ENCODE data around the gene INHBE.

INHBE gene

DNA sequence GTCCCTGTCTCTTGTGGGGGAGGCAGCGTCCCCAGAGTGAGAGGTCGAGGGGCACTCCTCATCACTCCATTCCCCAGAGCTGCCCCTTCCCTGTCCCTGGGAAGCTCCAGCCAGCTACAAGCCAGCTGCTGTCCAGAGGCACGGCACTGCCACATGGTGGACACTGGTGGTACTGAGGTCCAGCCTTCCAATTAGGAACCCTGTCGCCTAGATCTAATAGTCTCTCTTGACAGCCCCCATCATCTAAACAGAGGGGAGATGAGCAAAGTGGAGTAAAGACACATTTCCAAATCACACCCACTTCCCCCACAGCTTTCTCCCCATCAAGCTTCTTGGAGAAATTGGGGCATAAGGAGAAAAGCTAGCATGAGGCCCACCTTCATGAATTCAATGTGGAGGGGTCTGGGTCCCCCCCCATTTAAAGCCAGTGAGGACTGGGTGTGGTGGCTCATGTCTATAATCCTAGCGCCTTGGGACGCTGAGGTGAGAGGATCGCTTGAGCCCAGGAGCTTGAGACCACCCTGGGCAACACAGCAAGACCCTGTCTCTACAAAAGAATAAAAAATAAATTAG, 2.1 kb upstream of the INHBE start:
- Histone ChIP-seq H3K36me3 (ENCODE audit: control insufficient read depth in 2 of 2, insufficient read depth in 2 of 2, low read length in 2 of 2) (no peaks in the 10 kb centered on the region), H3K9ac (ENCODE audit: low read depth in 1 of 2, low read length in 2 of 2) (no peak overlapping the region), H3K27me3 (ENCODE audit: control insufficient read depth in 2 of 2, insufficient read depth in 2 of 2, low read length in 2 of 2) (peaks cover 0 to 4% of the 10 kb centered on the region in 2 donors), H3K4me1 (ENCODE audit: control insufficient read depth in 2 of 2, insufficient read depth in 2 of 2, low read length in 2 of 2) (peaks cover 7 to 10% of the 10 kb centered on the region in 2 donors), H3K9me3 (ENCODE audit: control insufficient read depth in 2 of 2, low read length in 2 of 2) (no peaks in the 10 kb centered on the region), H3K4me3 (ENCODE audit: low read length in 2 of 2) (no peak overlapping the region), H3K27ac (ENCODE audit: low read depth in 2 of 2, low read length in 2 of 2) (no peak overlapping the region)

DNA sequence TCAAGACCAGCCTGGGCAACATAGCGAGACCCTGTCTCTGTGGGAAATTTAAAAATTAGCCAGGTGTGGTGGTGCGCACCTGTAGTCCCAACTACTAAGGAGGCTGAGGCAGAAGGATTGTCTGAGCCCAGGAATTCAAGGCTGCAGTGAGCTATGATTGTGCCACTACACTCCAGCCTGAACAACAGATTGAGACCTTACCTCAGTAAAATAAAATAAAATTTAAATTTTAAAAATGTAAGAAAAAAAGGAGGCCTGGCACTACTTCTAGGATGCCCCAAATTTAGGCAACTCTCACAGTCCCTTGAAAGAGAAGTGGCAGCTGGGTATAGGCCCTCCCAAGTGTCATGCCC, 918 bp upstream of the INHBE start:
- H3K4me1 ChIP-seq (ENCODE audit: control insufficient read depth in 2 of 2, insufficient read depth in 2 of 2, low read length in 2 of 2) = peaks cover 14 to 19% of the 10 kb centered on the region in 2 donors
- H3K9ac ChIP-seq (ENCODE audit: low read depth in 1 of 2, low read length in 2 of 2) = no peak overlapping the region
- no peak overlapping the region for H3K27ac ChIP-seq (ENCODE audit: low read depth in 2 of 2, low read length in 2 of 2)
- no peaks in the 10 kb centered on the region for H3K36me3 ChIP-seq (ENCODE audit: control insufficient read depth in 2 of 2, insufficient read depth in 2 of 2, low read length in 2 of 2)
- H3K27me3 ChIP-seq (ENCODE audit: control insufficient read depth in 2 of 2, insufficient read depth in 2 of 2, low read length in 2 of 2) = peaks cover 0 to 4% of the 10 kb centered on the region in 2 donors
- H3K9me3 ChIP-seq (ENCODE audit: control insufficient read depth in 2 of 2, low read length in 2 of 2) = no peaks in the 10 kb centered on the region
- no peak overlapping the region for H3K4me3 ChIP-seq (ENCODE audit: low read length in 2 of 2)

DNA sequence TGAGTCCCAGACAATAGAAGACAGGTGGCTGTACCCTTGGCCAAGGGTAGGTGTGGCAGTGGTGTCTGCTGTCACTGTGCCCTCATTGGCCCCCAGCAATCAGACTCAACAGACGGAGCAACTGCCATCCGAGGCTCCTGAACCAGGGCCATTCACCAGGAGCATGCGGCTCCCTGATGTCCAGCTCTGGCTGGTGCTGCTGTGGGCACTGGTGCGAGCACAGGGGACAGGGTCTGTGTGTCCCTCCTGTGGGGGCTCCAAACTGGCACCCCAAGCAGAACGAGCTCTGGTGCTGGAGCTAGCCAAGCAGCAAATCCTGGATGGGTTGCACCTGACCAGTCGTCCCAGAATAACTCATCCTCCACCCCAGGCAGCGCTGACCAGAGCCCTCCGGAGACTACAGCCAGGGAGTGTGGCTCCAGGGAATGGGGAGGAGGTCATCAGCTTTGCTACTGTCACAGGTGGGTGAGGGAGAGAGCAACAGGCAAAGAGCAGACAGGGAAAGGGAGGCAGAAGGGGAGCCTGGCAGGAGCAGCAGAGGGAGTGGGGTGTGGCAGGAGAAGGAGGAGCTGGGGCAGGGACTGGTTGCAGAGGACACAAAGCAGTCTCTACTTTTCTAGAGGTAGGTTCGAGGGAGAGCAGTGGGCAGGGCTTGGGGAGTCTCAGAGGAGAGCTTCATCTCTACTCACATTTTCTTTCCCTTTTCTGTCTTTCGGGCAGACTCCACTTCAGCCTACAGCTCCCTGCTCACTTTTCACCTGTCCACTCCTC, 452 bp downstream of the INHBE start:
- H3K9ac ChIP-seq (ENCODE audit: low read depth in 1 of 2, low read length in 2 of 2) = peak overlapping the region in 1 of 2 donors; percentile 42
- no peaks in the 10 kb centered on the region for H3K36me3 ChIP-seq (ENCODE audit: control insufficient read depth in 2 of 2, insufficient read depth in 2 of 2, low read length in 2 of 2)
- H3K27me3 ChIP-seq (ENCODE audit: control insufficient read depth in 2 of 2, insufficient read depth in 2 of 2, low read length in 2 of 2) = peaks cover 3 to 6% of the 10 kb centered on the region in 2 donors
- no peak overlapping the region for H3K27ac ChIP-seq (ENCODE audit: low read depth in 2 of 2, low read length in 2 of 2)
- no peaks in the 10 kb centered on the region for H3K9me3 ChIP-seq (ENCODE audit: control insufficient read depth in 2 of 2, low read length in 2 of 2)
- peaks cover 16 to 22% of the 10 kb centered on the region in 2 donors for H3K4me1 ChIP-seq (ENCODE audit: control insufficient read depth in 2 of 2, insufficient read depth in 2 of 2, low read length in 2 of 2)
- no peak overlapping the region for H3K4me3 ChIP-seq (ENCODE audit: low read length in 2 of 2)

DNA sequence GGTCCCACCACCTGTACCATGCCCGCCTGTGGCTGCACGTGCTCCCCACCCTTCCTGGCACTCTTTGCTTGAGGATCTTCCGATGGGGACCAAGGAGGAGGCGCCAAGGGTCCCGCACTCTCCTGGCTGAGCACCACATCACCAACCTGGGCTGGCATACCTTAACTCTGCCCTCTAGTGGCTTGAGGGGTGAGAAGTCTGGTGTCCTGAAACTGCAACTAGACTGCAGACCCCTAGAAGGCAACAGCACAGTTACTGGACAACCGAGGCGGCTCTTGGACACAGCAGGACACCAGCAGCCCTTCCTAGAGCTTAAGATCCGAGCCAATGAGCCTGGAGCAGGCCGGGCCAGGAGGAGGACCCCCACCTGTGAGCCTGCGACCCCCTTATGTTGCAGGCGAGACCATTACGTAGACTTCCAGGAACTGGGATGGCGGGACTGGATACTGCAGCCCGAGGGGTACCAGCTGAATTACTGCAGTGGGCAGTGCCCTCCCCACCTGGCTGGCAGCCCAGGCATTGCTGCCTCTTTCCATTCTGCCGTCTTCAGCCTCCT, 1.1 kb downstream of the INHBE start:
- peaks cover 22 to 28% of the 10 kb centered on the region in 2 donors for H3K4me1 ChIP-seq (ENCODE audit: control insufficient read depth in 2 of 2, insufficient read depth in 2 of 2, low read length in 2 of 2)
- H3K36me3 ChIP-seq (ENCODE audit: control insufficient read depth in 2 of 2, insufficient read depth in 2 of 2, low read length in 2 of 2) = no peaks in the 10 kb centered on the region
- peak overlapping the region in 1 of 2 donors; percentile 42 for H3K9ac ChIP-seq (ENCODE audit: low read depth in 1 of 2, low read length in 2 of 2)

DNA sequence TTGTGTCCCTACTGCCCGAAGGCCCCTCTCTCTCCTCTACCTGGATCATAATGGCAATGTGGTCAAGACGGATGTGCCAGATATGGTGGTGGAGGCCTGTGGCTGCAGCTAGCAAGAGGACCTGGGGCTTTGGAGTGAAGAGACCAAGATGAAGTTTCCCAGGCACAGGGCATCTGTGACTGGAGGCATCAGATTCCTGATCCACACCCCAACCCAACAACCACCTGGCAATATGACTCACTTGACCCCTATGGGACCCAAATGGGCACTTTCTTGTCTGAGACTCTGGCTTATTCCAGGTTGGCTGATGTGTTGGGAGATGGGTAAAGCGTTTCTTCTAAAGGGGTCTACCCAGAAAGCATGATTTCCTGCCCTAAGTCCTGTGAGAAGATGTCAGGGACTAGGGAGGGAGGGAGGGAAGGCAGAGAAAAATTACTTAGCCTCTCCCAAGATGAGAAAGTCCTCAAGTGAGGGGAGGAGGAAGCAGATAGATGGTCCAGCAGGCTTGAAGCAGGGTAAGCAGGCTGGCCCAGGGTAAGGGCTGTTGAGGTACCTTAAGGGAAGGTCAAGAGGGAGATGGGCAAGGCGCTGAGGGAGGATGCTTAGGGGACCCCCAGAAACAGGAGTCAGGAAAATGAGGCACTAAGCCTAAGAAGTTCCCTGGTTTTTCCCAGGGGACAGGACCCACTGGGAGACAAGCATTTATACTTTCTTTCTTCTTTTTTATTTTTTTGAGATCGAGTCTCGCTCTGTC, 1.8 kb downstream of the INHBE start:
- Histone ChIP-seq H3K27ac (ENCODE audit: low read depth in 2 of 2, low read length in 2 of 2) (no peak overlapping the region), H3K36me3 (ENCODE audit: control insufficient read depth in 2 of 2, insufficient read depth in 2 of 2, low read length in 2 of 2) (no peaks in the 10 kb centered on the region), H3K9me3 (ENCODE audit: control insufficient read depth in 2 of 2, low read length in 2 of 2) (no peaks in the 10 kb centered on the region), H3K27me3 (ENCODE audit: control insufficient read depth in 2 of 2, insufficient read depth in 2 of 2, low read length in 2 of 2) (peaks cover 9 to 11% of the 10 kb centered on the region in 2 donors), H3K9ac (ENCODE audit: low read depth in 1 of 2, low read length in 2 of 2) (no peak overlapping the region), H3K4me1 (ENCODE audit: control insufficient read depth in 2 of 2, insufficient read depth in 2 of 2, low read length in 2 of 2) (peaks cover 24 to 32% of the 10 kb centered on the region in 2 donors), H3K4me3 (ENCODE audit: low read length in 2 of 2) (no peak overlapping the region)

More for the DNA sequence above, 1.1 kb downstream of the INHBE start:
- Histone ChIP-seq H3K9me3 (ENCODE audit: control insufficient read depth in 2 of 2, low read length in 2 of 2) (no peaks in the 10 kb centered on the region), H3K4me3 (ENCODE audit: low read length in 2 of 2) (no peak overlapping the region), H3K27ac (ENCODE audit: low read depth in 2 of 2, low read length in 2 of 2) (no peak overlapping the region), H3K27me3 (ENCODE audit: control insufficient read depth in 2 of 2, insufficient read depth in 2 of 2, low read length in 2 of 2) (peaks cover 9 to 11% of the 10 kb centered on the region in 2 donors)

DNA sequence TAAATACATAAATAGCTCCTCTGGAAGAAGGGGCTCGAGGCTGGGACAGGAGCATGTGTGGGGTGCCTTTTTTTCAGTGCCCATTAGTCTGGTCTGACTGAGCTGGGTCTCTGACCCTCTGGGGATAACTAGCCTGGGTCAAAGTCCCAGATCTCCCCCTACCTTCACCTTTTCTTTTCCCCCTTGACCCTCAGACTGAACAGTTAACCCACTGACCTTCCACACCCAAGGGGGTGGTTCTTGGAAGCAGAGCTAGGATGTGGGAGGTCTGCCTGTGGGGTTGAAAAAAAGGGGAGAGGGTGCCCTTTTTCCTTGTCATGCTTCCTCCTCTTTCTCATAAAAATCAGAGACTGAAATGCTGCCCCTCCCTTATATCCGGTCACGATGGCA, 3.6 kb downstream of the INHBE start:
- Histone ChIP-seq H3K36me3 (ENCODE audit: control insufficient read depth in 2 of 2, insufficient read depth in 2 of 2, low read length in 2 of 2) (no peaks in the 10 kb centered on the region), H3K4me3 (ENCODE audit: low read length in 2 of 2) (peak overlapping the region; percentile 85 to 92), H3K9me3 (ENCODE audit: control insufficient read depth in 2 of 2, low read length in 2 of 2) (no peaks in the 10 kb centered on the region), H3K27ac (ENCODE audit: low read depth in 2 of 2, low read length in 2 of 2) (peak overlapping the region; percentile 87 to 91), H3K4me1 (ENCODE audit: control insufficient read depth in 2 of 2, insufficient read depth in 2 of 2, low read length in 2 of 2) (peaks cover 30 to 39% of the 10 kb centered on the region in 2 donors), H3K27me3 (ENCODE audit: control insufficient read depth in 2 of 2, insufficient read depth in 2 of 2, low read length in 2 of 2) (peaks cover 9 to 11% of the 10 kb centered on the region in 2 donors), H3K9ac (ENCODE audit: low read depth in 1 of 2, low read length in 2 of 2) (peak overlapping the region; percentile 79 to 92)

DNA sequence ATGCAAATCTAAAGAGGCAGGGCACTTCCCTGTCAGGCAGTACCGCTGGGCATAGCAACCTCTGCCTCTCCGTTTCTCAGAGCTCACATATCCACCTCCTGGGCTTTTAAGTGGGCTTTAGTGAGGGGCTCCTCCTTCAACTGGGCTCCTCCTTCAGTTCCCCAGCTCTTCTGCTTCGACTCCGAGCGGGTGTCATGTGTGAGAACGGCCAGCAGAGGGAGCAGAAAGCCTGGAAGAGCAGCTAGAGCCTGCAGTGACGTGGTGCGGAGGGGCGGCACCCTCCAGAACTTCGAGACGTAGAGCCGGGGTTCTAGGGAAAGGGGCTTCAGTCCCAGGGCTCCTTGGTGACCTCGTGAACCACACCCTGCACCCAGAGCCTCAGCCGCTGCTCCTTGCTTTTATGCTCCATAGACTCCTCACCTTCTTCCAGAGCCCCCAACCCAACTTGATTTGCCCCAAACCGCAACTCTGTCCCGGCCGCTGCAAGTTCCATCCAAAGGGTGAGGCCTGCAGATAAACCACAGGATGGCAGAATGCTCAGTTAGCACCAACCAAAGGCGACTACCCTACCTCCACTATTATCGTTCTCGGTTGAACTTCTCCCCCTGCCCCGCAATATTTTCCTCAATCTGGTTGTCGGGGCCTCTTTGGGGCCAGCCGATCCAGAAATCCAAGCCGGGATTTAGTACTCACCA, 4.1 kb downstream of the INHBE start:
- Histone ChIP-seq H3K27ac (ENCODE audit: low read depth in 2 of 2, low read length in 2 of 2) (peak overlapping the region; percentile 87 to 91), H3K9ac (ENCODE audit: low read depth in 1 of 2, low read length in 2 of 2) (peak overlapping the region; percentile 79 to 92), H3K27me3 (ENCODE audit: control insufficient read depth in 2 of 2, insufficient read depth in 2 of 2, low read length in 2 of 2) (peaks cover 9 to 11% of the 10 kb centered on the region in 2 donors), H3K4me3 (ENCODE audit: low read length in 2 of 2) (peak overlapping the region; percentile 85 to 92), H3K4me1 (ENCODE audit: control insufficient read depth in 2 of 2, insufficient read depth in 2 of 2, low read length in 2 of 2) (peaks cover 30 to 39% of the 10 kb centered on the region in 2 donors), H3K36me3 (ENCODE audit: control insufficient read depth in 2 of 2, insufficient read depth in 2 of 2, low read length in 2 of 2) (no peaks in the 10 kb centered on the region), H3K9me3 (ENCODE audit: control insufficient read depth in 2 of 2, low read length in 2 of 2) (no peaks in the 10 kb centered on the region)

DNA sequence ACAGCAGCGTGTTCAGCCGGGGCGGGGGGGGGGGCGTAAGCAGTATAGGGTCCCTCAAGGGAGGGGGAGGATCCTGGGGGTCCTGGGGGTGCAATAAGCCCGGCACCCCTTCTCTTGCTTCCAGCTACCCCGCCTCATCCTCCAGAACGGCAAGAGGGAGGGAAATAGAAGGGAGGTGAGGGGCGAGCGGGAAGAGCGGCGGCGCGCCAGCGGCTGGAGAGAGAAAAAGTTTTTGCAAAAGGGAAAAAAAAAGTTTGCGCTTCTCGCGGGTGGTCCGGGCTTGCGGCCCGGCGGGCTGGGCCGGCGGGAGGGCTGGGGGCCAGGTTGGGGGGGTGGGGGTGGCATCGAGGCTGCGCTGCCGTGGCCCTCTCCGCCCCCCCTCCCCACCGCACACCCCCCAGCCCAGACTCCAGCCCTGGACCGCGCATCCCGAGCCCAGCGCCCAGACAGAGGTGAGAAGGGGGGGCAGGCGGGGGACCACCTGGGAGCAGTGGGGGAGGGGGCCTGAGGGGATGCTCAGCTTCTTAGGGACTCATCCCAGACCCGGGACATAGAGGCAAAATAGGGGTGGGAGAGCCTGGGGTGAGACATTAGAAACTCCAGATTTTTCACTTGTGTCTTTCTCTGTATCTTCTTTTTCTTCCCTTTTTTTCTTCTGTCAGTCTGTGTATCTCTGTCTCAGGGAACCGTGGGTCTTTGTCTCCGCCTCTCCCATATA, 4.8 kb downstream of the INHBE start, which contains the start of gene GLI1:
Gene GLI1 (plus strand): TSS at position 36 of the 718 bp plus-strand sequence. CDS start 3,907 bp downstream, outside the sequence.
- peak within 1 kb of the TSS; percentile 79 to 92 for H3K9ac ChIP-seq (ENCODE audit: low read depth in 1 of 2, low read length in 2 of 2)
- H3K9me3 ChIP-seq (ENCODE audit: control insufficient read depth in 2 of 2, low read length in 2 of 2) = no peaks in the 10 kb centered on the region
- peaks cover 30 to 39% of the 10 kb centered on the region in 2 donors for H3K4me1 ChIP-seq (ENCODE audit: control insufficient read depth in 2 of 2, insufficient read depth in 2 of 2, low read length in 2 of 2)
- H3K27ac ChIP-seq (ENCODE audit: low read depth in 2 of 2, low read length in 2 of 2) = peak within 1 kb of the TSS; percentile 87 to 91
- peaks cover 9 to 11% of the 10 kb centered on the region in 2 donors for H3K27me3 ChIP-seq (ENCODE audit: control insufficient read depth in 2 of 2, insufficient read depth in 2 of 2, low read length in 2 of 2)
- H3K4me3 ChIP-seq (ENCODE audit: low read length in 2 of 2) = peak within 1 kb of the TSS; percentile 85 to 92
- no peaks in the 10 kb centered on the region for H3K36me3 ChIP-seq (ENCODE audit: control insufficient read depth in 2 of 2, insufficient read depth in 2 of 2, low read length in 2 of 2)

DNA sequence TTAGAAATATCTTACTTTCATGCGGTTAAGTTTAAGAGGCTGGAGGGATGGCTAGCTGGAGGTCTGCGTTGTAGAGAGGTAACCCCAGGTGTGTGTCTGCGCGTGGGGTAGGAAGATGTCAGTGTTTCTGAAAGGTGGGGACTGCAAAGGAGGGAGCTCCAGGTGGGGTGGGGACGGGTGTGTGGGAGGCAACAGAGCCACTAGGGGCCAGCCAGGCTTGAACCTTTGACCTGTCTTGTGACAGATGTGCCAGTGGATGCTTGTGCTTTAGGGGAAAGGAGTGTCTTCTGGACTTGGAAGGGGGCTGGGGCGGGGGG, 5.3 kb downstream of the INHBE start:
- Histone ChIP-seq H3K9me3 (ENCODE audit: control insufficient read depth in 2 of 2, low read length in 2 of 2) (no peaks in the 10 kb centered on the region), H3K36me3 (ENCODE audit: control insufficient read depth in 2 of 2, insufficient read depth in 2 of 2, low read length in 2 of 2) (no peaks in the 10 kb centered on the region), H3K27ac (ENCODE audit: low read depth in 2 of 2, low read length in 2 of 2) (peak overlapping the region in 1 of 2 donors; percentile 82), H3K27me3 (ENCODE audit: control insufficient read depth in 2 of 2, insufficient read depth in 2 of 2, low read length in 2 of 2) (peaks cover 9 to 11% of the 10 kb centered on the region in 2 donors), H3K4me3 (ENCODE audit: low read length in 2 of 2) (peak overlapping the region; percentile 64 to 68), H3K4me1 (ENCODE audit: control insufficient read depth in 2 of 2, insufficient read depth in 2 of 2, low read length in 2 of 2) (peaks cover 30 to 39% of the 10 kb centered on the region in 2 donors), H3K9ac (ENCODE audit: low read depth in 1 of 2, low read length in 2 of 2) (peak overlapping the region; percentile 41 to 61)

Measured in mucosa of rectum (tissue), 2 donors.